DND-41 (cell line): ENCODE results near the gene EIF3A.

Experiments
- EZH2 ChIP-seq: IDR thresholded peaks from 3 replicates; pipeline ENCODE4 v1.6.1; 2012; ENCODE audit warnings: borderline replicate concordance, low read depth, mild to moderate bottlenecking, moderate library complexity, low read length, inconsistent platforms; ENCODE audit not compliant: severe bottlenecking
- TF ChIP-seq, protein P1 (sequence below): IDR thresholded peaks from 2 replicates; pipeline ENCODE4 v1.5.1; 2012; ENCODE audit warnings: borderline replicate concordance, low read length, moderate library complexity, mild to moderate bottlenecking; ENCODE audit not compliant: poor library complexity, severe bottlenecking; ENCODE audit errors: extremely low read depth

DNA sequence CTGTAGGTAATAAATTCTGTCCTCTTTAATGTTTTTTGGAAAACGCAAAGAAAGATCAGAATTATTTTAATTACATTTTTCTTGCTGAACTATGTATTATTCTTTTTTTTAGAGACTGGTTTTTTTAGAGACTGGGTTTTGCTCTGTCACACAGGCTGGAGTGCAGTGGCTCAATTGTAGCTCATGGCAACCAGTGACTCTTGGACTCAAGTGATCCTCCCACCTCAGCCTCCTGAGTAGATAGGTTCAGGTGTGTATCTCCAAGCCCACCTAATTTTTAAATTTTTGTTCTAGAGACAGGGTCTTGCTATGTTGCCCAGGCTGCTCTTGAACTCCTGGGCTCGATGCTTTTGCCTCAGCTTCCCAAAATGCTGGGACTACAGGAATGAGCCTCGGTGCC, 18.0 kb upstream of the EIF3A start:
- TF ChIP-seq, protein P1, sequence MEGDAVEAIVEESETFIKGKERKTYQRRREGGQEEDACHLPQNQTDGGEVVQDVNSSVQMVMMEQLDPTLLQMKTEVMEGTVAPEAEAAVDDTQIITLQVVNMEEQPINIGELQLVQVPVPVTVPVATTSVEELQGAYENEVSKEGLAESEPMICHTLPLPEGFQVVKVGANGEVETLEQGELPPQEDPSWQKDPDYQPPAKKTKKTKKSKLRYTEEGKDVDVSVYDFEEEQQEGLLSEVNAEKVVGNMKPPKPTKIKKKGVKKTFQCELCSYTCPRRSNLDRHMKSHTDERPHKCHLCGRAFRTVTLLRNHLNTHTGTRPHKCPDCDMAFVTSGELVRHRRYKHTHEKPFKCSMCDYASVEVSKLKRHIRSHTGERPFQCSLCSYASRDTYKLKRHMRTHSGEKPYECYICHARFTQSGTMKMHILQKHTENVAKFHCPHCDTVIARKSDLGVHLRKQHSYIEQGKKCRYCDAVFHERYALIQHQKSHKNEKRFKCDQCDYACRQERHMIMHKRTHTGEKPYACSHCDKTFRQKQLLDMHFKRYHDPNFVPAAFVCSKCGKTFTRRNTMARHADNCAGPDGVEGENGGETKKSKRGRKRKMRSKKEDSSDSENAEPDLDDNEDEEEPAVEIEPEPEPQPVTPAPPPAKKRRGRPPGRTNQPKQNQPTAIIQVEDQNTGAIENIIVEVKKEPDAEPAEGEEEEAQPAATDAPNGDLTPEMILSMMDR = no peak
- TF ChIP-seq EZH2 = no peak
